IPS-NIHi11 (cell line): ENCODE measurements around the gene TTC8.
"Not testable (repeated sequence)": the region's sequence is repeated elsewhere in the genome, so short reads cannot be mapped to it uniquely, and the experiment has no call there.

Experiments used
- DNase-seq: peaks from one replicate; pipeline ENCODE4 v3.0.0; 2012; ENCODE audit warnings: mixed read lengths, low spot score

Gene TTC8

DNA sequence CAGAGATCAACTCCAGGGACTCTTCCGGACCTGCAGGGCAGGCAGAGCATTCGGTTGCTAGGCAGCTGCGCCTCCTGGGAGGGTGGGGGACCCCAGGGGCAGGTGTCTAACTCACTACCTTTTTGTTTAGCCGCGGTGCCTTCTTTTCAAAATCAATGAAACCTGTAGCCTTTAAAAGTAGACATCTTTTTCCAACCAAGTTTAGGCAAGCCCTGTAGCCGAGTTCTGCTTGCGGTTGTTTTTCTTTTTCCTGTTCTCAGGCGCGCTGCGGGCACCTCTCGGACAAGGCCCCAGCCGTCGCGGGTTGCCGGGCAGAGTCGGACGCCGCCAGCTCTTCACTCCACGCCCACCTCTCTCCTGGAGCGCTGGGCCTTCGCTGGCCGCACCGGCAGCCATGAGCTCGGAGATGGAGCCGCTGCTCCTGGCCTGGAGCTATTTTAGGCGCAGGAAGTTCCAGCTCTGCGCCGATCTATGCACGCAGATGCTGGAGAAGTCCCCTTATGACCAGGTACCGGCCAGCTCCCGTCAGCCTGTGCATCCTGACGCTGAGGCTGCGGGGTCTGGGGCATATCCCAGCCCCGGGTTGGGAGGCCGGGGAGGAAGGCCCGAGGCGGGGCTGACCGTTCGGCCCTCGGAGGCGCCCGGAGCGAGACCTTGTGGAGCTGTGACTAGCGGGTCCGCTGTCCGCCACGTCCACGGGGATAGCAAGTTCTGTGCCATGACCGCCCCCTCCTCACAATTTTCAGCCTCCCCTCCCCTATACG, at the start of gene TTC8:
TSS of gene TTC8 (plus strand) at position 338 of the 764 bp plus-strand sequence. CDS start at position 395, 57 bp downstream.
- peak; percentile 91 for DNase-seq

DNA sequence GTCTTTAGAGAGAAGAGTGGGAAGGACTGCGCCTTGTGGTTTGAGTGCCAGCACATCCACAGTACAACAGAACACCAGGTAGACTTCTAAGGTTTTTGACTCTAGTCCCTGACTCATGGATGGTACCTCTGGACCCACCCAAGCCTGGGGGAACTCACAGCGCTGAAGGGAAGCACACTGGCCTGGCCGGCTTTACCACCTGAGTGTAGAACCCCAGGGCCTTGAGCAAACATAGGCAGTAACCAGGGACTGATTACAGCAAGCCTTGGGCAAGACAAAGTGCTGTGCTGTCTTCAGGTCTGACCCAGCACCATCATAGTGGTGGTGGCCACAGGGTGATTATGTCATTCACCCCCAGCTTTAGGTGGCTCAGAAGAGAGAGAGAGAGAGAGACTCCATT, 48.9 kb upstream of the TTC8 start:
- DNase-seq, result no peak

DNA sequence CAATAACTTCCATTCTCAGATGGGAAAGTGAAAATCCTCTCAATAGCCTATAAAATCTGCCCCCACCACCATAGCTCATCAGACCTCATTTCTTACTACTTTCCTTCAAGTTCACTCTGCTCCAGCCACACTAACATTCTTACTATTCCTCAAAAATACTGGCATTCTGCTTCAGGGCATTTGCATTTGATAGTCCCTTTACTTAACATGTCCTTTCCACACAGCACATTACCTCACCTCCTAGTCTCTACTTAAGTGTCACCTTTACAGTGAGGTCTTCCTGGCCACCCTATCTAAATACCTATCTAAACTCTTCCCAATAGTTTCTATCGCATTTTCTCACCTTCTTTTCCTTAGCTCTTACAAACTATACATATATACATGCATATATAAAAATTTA, 38.5 kb upstream of the TTC8 start:
- DNase-seq, result no peak

DNA sequence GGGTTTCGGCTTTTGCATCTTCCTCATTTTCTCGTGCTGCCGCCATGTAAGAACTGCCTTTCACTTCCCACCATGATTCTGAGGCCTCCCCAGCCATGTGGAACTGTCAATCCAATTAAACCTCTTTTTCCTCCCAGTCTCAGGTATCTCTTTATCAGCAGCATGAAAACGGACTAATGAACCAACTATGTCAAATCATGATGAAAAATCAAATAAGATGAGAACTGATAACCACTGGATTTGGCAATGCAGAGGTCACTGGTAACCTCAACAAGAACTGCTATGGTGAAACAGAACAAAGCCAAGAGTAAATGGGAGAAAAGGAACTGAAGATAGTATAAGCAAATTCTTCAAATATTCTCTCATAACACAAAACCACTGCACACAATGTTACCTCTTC, 37.7 kb upstream of the TTC8 start:
- no peak for DNase-seq

DNA sequence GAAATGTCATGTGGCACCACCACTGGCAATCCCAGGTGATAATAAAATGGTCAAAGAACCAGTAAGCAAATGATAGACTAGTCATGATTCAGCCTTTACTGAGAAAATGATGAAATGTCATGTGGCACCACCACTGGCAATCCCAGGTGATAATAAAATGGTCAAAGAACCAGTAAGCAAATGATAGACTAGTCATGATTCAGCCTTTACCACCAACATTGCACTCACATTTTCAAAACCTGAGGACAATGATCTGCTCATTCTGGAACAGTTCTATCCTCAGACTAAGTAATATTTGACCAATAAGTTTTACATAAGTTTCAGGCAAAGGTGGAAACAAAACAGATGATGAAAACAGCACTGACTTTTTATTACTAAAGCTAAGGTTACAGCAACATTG, 34.9 kb upstream of the TTC8 start:
- DNase-seq, result not testable (repeated sequence)

DNA sequence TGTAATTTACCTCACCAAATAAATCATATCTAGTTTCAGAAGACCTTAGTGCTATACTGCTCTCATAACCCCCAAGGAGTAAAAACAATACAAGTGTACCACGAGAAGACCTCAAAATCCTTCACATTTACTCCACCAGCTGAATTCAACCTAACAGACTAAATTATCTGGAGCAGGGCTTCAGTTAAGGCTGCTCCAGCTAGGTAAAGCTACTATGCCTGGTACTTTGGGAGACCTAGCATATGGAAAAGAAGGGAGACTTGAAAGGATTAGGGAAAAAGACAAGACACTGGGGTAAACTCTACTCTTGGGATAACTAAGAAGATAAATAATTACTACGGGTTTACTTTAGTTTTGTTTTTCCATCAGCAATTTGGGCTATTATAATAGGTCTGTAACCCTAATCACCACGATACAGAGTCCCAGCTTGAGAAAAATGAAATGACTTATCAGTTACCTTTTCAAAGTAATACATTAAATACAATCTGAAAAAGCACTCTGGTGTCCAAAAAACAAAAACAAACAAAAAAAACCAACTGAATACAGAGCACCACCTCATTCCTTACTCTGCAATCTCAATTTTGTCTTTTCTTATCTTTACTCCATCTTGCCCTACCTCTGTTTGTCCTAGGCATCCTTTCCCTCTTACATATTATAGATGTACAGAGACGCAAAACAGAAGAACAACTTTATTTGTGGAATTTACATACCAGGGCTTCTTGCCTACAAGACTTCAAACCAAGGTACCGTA, 33.8 kb upstream of the TTC8 start:
- DNase-seq, result no peak

DNA sequence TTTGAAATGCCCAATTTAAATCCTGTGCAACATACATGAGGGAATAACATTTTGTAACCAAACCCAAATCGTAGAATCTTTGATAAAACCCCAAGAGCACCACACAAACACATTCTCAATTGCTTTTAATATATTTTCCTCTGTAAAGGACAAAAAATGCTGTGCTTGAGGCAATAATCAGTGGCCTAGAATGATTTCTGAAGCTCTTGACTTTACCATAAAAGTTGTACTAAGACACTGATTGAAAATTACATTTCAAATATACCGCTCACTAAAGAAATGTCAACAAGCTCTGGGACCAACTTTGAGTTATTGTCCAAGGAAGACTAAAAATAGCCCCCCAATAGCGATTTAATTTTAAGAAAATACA, 33.2 kb upstream of the TTC8 start:
- DNase-seq, result no peak

DNA sequence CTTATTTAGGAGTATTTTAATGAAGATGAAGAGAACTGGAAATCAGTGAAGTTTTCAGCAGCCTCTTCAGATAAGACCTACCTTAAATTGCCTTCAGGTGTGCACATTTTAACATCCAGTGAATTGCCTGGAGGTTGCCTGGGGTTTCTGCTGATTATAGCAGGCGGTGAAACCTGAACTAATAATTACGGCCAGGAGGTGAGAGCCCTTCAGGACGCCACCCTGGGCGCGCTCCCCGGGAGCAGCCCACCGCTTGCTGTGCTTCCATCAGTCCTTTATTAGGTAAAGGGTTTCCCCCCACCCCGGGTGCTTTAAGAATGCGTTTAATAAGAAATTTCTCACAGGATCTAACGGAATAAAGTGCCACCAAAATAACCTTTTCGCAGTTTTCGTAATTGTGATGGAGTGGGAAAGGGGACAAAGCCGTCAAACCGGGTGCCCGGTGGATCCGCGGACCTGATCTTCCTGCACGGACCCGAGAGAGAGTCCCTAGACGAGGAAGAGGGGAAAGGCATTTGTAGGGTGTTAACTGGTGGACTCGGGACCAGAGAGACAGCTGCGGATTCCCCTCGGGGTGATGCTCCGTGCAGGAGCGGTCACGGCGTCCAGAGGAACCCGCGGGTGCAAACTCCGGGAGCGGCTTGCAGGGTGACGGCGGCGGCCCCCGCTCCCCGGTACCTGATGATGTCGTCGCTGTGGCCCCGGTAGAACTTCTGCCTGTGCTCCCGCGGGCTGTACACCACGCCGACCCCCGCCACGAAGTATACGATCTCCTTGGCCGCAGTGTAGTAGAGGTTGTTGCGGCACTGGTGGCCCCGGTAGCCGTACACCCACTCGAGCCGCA, 32.6 kb upstream of the TTC8 start:
- DNase-seq, result peak; percentile 9

DNA sequence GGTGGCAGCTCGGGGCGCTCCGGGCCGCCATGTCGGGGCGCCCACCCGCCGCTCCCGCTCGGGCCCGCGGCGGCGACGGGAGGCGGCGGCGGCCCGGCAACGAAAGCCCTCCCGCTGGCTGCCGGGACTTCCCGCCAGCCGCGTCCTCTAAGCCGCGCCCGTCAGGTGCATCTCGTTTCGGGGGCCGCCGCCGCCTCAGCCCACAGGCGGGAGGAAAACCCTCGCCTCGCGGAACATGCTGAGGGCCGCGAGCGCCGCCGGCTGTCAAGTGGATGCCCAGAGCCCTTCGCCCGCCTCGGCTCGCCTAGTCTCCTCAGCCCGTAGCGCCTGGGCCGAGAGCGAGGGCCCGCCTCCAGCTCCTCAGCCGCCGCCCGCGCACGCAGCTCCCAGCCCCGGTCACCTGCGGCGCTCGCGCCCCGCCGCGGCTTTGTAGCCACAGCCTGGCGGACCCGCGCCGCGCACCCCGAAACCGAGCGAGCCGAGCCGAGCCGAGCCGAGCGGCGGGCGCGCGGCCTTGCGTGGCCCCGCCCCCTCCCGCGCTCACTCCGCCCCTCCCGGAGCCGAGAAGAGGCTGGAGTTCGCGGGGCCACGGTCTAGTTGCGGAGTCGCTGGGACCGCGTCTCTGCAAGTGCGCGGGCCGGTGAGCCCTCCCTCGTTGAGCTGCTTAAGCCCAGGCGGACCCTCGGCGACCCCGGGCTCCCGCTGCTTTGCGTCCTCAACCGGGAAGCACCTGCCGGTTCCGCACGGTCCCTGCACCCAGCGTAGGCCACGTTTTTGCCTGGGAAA, 31.8 kb upstream of the TTC8 start, which contains the start of gene EML5:
TSS of gene EML5 (minus strand) at position 481 of the 786 bp plus-strand sequence. CDS start at position 31, 450 bp downstream.
- DNase-seq, result peak; percentile 83

DNA sequence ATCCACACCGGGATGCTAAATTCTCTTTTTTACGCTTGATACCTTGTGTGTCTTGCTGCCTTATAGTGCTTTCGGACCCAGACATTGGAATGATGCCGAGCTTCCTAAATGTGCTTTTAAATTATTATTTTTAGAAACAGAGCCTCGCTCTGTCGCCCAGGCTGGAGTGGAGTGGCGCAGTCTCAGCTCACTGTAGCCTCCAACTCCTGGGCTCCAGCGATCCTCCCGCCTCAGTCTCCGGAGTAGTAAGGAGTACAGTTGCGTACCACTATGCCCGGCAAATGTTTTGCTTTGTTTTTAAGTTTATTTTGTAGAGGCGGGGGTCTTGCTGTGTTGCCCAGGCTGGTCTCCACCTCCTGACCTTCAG, 31.2 kb upstream of the TTC8 start:
- DNase-seq, result no peak

DNA sequence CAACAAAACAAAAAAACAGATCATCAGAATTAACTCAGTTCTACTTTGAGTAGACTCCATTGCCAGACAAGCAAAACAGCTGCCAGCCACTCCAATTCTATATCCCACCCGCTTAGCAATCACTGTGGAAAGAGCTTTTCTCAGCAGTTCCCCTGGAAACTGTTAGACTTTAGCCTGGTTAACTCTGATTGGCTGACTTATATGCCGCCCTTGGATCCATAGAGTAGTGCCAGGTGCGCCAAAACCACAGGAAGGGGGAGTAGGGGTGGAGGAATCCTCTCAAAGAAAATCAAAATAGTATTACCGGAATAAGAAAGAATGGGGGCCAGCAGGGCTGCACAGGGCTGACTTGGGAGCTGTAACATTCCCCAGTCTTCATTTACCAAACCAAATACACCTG, 26.3 kb upstream of the TTC8 start:
- DNase-seq, result peak; percentile 10

DNA sequence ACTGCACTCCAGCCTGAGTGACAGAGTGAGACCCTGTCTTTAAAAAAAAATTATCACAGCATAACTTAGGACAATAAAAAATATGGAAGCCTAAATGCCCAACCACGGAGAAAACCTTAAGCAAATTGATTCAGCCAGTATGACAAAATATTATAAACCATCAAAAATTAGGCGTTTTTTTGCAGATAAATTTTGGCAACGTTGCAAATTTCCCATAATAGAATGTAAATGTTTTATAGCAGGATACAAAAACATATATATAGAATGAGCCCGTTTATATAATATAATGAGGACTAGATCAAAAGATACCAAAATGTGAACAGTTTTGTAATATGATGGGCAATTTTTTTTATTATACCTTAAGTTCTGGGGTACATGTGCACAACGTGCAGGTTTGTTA, 24.9 kb upstream of the TTC8 start:
- no peak for DNase-seq

DNA sequence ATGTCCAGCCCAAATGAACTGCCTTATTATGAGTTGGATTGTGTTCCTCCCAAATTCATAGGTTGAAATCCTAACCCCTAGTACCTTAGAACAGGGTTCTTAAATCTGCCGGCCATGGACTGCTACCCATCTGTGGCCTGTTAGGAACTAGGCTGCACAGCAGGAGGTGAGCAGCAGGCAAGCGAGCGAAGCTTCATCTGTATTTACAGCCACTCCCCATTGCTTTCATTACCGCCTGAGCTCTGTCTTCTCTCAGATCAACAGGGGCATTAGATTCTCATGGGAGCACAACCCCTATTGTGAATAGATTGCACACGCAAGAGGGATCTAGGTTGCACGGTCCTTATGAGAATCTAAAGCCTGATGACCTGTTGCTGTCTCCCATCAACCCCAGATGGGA, 21.9 kb upstream of the TTC8 start:
- no peak for DNase-seq

DNA sequence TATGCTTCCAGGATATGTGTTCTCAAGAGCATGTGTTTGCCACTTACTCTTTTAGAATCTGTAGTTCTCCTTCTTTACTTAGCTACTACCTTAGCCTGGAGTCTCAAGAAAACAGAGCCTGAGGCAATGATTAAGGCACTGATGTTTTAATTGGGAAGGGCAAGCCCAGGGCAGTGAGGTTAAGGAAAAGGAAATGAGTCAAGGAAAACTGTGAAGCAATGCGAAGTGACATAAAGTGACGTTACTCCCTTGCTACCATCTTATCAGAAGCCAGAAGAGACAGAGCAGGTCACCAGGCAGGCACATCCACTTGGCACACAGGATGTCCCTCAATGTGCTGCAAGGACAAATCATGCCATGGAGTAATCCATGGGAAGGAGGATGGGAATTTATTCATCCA, 20.4 kb upstream of the TTC8 start:
- DNase-seq, result no peak

DNA sequence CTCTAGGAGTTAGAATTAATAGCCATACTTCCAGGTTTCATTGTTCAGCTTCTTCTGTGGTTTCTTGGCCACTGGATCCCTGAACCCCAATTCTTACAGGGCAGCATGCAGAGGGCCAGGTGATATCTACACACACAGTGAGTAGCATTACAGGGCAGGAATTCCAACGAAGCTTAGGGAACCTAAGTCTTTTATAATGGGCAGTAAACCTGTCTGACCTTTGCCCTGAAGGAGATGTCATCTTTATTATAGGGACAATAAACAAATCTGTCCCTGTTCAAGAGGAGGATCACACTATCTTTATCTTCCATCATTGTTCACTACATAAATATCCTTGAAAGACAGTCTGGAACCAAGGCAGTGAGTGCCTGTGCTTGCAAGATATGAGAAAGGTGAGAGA, 20.0 kb upstream of the TTC8 start:
- DNase-seq, result no peak

DNA sequence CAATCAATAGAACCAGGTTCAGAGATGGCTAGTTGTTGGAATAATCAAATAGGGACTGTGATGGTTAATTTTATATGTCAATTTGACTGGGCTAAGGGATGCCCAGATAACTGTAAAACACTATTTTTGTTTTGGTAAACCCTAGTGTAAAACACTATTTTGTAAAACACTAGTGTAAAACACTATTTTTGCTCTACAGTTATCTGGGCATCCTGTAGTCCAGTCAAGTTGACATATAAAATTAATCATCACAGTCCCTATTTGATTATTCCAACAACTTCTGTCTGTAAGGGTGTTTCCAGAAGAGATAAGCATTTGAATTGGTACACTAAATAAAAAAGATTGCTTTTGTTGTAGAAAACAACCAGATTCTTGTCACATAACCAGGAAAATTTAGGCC, 16.1 kb upstream of the TTC8 start:
- DNase-seq, result no peak

DNA sequence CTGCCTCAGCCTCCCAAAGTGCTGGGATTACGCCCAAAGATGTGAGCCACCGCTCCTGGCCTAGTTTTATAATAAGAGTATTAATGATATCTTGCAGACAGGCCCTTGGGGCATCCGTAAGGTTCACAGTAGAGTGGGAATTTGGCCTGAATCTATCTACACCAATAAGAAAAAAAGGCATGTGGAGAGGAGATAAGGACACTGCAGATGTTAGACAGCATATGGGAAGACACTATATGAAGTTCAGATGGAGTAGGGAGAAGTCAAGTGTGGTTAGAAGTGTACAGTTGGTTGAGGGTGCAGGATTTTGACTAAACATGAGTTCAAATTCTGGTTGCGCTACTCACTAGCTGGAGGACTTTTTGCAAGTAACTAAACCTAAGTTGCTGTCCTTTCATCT, 8.5 kb upstream of the TTC8 start:
- DNase-seq, result no peak

DNA sequence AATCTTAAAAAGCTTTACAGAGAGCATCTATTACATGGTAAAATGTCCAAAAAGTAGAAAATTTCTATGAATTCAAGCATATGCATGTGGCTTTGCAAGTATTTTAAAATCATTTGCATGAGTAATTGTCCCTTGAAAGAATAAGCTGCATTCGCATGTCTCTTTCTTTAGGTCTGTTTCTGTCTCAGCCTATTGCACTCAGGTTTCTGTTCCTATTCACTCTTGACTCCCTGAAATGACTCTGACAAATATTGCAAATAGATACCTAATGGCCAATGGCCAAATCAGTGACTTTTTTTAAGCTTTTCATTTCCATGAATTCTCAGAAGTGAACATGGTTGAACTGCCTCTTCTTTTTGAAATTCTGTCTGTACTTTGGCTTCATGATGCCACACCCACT, 6.4 kb upstream of the TTC8 start:
- DNase-seq, result no peak

DNA sequence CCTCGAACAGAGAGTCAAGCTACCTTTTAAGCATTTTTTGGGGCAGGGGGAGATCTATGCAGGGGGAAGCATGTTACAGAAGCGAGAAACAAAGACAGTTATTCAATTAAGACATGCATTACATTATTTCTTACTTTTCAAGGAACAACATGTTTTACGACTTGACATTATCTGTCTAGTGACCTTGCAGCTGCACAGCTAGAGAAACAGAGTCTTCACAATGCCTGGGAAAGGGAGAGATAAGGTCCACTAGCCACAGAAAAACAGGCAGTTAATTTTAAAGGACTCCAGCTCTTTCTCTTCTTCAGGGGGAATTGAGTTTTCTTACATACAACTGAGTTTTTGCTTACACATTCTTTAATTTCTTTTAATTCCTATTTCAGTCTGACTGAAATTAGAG, 4.8 kb upstream of the TTC8 start:
- not testable (repeated sequence) for DNase-seq

DNA sequence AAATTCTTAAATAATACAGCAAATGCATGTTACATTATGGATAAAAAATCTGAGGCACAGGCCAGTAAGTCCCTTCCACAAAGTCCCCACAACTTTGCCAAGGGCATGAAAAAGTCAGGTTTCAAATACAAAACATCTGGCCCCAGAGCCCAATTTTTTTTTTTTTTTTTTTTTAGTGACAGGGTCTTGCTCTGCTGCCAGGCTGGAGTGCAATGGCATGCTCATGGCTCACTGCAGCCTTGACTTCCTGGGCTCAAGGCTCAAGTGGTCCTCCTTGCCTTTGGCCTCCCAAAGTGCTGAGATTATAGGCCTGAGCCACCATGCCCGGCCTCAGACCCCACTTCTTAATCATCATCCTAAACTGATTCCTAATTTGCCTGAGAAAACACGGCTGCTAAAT, 3.1 kb upstream of the TTC8 start:
- DNase-seq, result no peak

DNA sequence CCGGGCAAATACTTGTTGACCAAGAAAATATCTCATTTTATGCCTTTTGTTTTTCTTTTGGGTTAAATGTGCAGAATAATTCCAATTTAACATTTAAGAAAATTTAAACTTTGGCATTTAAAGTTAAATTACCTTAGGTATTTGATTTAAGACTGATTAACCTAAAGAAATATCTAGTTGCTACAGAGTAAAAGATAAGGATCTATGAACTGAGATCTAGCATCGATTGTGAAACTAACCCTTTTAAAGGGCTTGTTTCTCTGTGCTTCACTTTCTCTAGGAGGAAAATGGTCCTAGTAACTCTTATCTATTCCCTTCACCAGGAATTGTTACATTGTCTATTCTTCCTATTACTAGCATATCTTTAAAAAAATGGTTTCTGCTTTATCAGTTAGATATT, 2.6 kb upstream of the TTC8 start:
- no peak for DNase-seq

DNA sequence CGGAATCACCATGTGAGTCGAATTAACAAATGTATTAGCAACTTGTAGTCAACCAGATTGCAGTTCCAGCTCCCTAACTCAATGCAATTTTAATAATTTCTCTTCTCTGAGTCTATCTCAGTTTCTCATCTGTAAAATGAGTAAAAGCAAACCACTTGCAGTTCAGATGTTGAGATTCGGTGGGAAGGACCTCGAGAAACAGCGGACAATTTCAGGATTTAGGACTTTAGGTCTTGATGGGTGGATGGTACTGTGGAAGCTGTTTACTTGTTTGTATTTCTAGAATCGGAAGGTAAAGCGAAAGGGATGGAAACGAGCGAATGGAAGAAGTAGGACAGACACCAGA, 510 bp upstream of the TTC8 start:
- DNase-seq, result no peak
